Heart right ventricle (tissue), 16 donors: ENCODE data around the gene HCFC2. TPM values are rescaled to one million over a fixed set of nuclear protein-coding genes. Genes with fewer than 3 reads are reported as not detected.

Source experiments
- ATAC-seq, 8 donors: fragments of 200-7000 bp; cut with Tn5 transposase; one replicate each; pipeline ENCODE4 v1.9.1; 2020; ENCODE audit warnings: mild to moderate bottlenecking in 8 of 8, moderate library complexity in 8 of 8, moderate number of reproducible peaks in 1 of 8
- DNase-seq, 2 donors: peaks; one replicate each; pipeline ENCODE4 v3.0.0-alpha.2; 2020
- H3K27ac ChIP-seq, 10 donors: fragments of 200-600 bp; sonication (generic) in 2 of 10; one replicate each; pipeline versions ENCODE4 v1.5.0 to v1.8.0; 2020 to 2022; ENCODE audit warnings: mild to moderate bottlenecking in 3 of 10
- H3K27me3 ChIP-seq, 7 donors: fragments of 200-600 bp; one replicate each; pipeline ENCODE4 v1.8.0; 2021 to 2022; ENCODE audit warnings: mild to moderate bottlenecking in 2 of 7
- H3K36me3 ChIP-seq, 9 donors: fragments of 200-600 bp; sonication (generic) in 1 of 9; one replicate each; pipeline versions ENCODE4 v1.5.0 to v1.8.0; 2020 to 2022; ENCODE audit warnings: mild to moderate bottlenecking in 2 of 9
- H3K4me1 ChIP-seq, 9 donors: fragments of 200-600 bp; sonication (generic) in 1 of 9; one replicate each; pipeline versions ENCODE4 v1.5.0 to v1.8.0; 2020 to 2022; ENCODE audit warnings: mild to moderate bottlenecking in 4 of 9
- H3K4me3 ChIP-seq, 10 donors: fragments of 200-600 bp; sonication (generic) in 2 of 10; one replicate each; pipeline versions ENCODE4 v1.5.0 to v1.8.0; 2020 to 2022; ENCODE audit warnings: mild to moderate bottlenecking in 7 of 10, moderate library complexity in 2 of 10
- H3K9me3 ChIP-seq, 11 donors: fragments of 200-600 bp in 10 of 11; sonication (generic) in 2 of 11; one replicate each; pipeline versions ENCODE4 v1.5.0 to v1.8.0; 2013 to 2022; ENCODE audit warnings: mild to moderate bottlenecking in 2 of 11, control low read depth in 1 of 11, moderate library complexity in 1 of 11
- WGBS, 2 donors: extraction: QIAGEN DNeasy Blood & Tissue Kit; methylation state at CpG; one replicate each; pipeline ENCODE4 v1.1.7; 2013; ENCODE audit warnings: inconsistent platforms in 1 of 2; 5-methylcytosine and 5-hydroxymethylcytosine counted together
- intact Hi-C, 10 donors: fragments of 100-400 bp; cut with DNase I; formaldehyde crosslinking; loops; one replicate each; pipeline versions ENCODE4 v1.11.1 to v1.14.2; 2022
- polyA plus RNA-seq, 2 donors: library from polyadenylated mRNA; stranded (reverse); fragments of 200-250 nt; gene quantifications; one replicate each; pipeline ENCODE4 v1.2.3, GENCODE V29; 2013
- total RNA-seq, 10 donors: library from RNA; stranded (reverse); fragmentation: NEBNext Ultra II Directional in 3 of 10; extraction: Animal tissue kit (Norgen Biotek cat#: 25700) in 3 of 10; gene quantifications; one replicate each; pipeline versions ENCODE4 v1.2.1 to v1.2.4, GENCODE V29; 2021 to 2023
- TF ChIP-seq, protein P1 (sequence below), 9 donors: fragments of 200-600 bp; sonication (generic) in 2 of 9; IDR thresholded peaks; one replicate each; pipeline versions ENCODE4 v1.5.0 to v1.8.0; 2021 to 2022; ENCODE audit warnings: antibody characterized with exemption in 9 of 9, mild to moderate bottlenecking in 5 of 9, moderate library complexity in 1 of 9
- donor health status: Arrhythmogenic right ventricular cardiomyopathy.
- donor health status: ischemic (EF 13 %, LVEDD 7.1; RV severe dilation, severe dysfunction).
- donor health status: healthy with polysubstance abuse.
- donor health status: DM: no; HTN: yes; CAD: no.
- donor health status: DM: no; HTN: no; CAD: no.
- donor health status: ischemic (EF 25% LVEDD 6.9; RV normal size, moderate dysfunction).
- donor health status: ischemic (EF 25% LVEDD 5.7; RV mildly dilated, moderate dysfunction).
- donor health status: healthy.
- donor health status: DM: yes; HTN: yes; CAD: no.
- donor health status: Ischemic cardiomyopathy.
- donor health status: ischemic (EF 35%, LVEDD 5.7; RV mildly dilated, moderate dysfunction).
- donor health status: nonischemic (EF 11% LVEDD 7.7; RV severe dilation, severe dysfunction).
- donor health status: DM: yes; HTN: yes; CAD: no.
- donor health status: PGD.
- donor health status: ischemic (EF 29% LVEDD 5.4; RV normal size, mild dysfunction).
- donor health status: nonischemic (EF 23%, LVEDD 6.1; RV moderate dilation, normal function).

HCFC2 gene
- total and polyA plus RNA-seq, 12 donors = 5.1 to 13.6 (median 11.2) TPM

DNA sequence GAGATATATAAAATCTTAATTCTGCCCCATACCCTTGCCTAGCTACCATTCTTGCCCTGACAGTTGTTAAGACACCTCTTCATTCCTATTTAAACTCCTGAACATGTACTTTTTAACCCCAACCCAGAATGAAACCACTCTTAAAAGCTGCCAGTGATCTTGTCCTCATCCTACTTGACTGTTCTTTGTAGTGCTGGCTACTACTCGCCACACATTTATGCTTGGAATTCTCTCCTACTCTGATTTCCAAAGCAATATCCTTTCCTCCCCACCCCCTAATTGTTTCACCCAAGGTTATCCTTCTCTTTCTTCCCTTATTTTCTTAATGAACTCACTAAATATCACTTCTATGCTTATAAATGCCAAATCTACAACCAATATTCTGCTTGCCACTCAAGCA, 69.5 kb downstream of the HCFC2 start:
- no peak overlapping the region for H3K27ac ChIP-seq
- ATAC-seq = no peak
- H3K27me3 ChIP-seq = no peaks in the 10 kb centered on the region
- intact Hi-C loops = loop anchor here in 1 of 10 donors (10.0 kb wide), 1 partner anchor 171 kb away; the partner anchor contains the start of gene EID3
- H3K4me1 ChIP-seq = peaks cover 10 to 83% (median 59%) of the 10 kb centered on the region in 9 donors
- no peaks in the 10 kb centered on the region for H3K9me3 ChIP-seq
- TF ChIP-seq, protein P1, sequence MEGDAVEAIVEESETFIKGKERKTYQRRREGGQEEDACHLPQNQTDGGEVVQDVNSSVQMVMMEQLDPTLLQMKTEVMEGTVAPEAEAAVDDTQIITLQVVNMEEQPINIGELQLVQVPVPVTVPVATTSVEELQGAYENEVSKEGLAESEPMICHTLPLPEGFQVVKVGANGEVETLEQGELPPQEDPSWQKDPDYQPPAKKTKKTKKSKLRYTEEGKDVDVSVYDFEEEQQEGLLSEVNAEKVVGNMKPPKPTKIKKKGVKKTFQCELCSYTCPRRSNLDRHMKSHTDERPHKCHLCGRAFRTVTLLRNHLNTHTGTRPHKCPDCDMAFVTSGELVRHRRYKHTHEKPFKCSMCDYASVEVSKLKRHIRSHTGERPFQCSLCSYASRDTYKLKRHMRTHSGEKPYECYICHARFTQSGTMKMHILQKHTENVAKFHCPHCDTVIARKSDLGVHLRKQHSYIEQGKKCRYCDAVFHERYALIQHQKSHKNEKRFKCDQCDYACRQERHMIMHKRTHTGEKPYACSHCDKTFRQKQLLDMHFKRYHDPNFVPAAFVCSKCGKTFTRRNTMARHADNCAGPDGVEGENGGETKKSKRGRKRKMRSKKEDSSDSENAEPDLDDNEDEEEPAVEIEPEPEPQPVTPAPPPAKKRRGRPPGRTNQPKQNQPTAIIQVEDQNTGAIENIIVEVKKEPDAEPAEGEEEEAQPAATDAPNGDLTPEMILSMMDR (IDR thresholded peaks at IDR 0.05) = no peak
- WGBS, 2 donors = 65 to 77% methylated on average over 1 of the region's 1 CpG
- no peak overlapping the region for H3K4me3 ChIP-seq
- H3K36me3 ChIP-seq = peaks cover 0 to 59% (median 13%) of the 10 kb centered on the region in 9 donors
- DNase-seq = no peak

DNA sequence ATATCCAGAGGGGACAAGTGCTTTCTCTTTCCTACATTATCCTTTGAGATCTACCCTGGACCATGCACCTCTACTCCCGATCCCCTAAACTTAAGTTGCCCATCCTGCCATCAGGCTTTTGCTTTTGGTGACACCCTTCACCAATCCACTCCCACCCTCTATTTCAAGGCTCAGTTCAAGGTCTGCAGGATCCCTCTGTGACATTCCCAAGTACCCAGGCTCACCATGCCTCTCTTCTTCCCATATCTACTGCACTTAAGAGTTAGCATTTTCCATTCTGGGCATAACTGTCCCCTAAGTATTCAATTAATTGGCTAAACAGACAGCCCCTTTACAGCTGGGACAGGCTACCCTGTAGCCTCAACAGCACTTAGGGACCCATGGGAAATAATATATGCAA, 70.6 kb downstream of the HCFC2 start:
- ATAC-seq (no peak), DNase-seq (no peak)
- Histone ChIP-seq H3K4me3 (no peak overlapping the region), H3K9me3 (no peaks in the 10 kb centered on the region), H3K36me3 (peaks cover 0 to 49% (median 13%) of the 10 kb centered on the region in 9 donors), H3K4me1 (peaks cover 12 to 82% (median 61%) of the 10 kb centered on the region in 9 donors), H3K27ac (no peak overlapping the region), H3K27me3 (no peaks in the 10 kb centered on the region)
- intact Hi-C loops = loop anchor here in 2 of 10 donors (5.0 to 10.0 kb wide), 2 partner anchors 152 to 170 kb away; partner anchors contain the start of gene EID3 (in 1 of the 2)
- TF ChIP-seq, protein P1 (IDR thresholded peaks at IDR 0.05) = no peak
- WGBS, 2 donors = 95 to 100% methylated on average over 1 of the region's 1 CpG

DNA sequence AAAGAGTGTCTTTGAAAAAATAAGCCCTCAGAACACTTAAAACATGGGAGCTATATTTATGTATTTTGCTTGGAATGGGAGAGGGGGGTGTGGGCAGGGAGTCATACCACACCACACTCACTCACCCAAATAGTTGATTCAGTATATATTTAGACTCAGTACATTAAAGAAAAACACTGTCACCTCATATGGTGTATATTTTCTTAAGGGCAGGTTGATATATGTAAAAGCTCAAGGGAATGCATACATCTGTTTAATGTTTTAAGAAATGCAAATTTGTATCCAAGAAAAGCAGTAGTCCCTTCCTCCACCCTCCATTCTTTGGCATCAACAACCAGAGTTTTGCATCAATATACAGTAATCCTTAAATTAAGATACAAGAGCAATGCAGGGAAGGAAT, 72.2 kb downstream of the HCFC2 start:
- Histone ChIP-seq H3K27me3 (no peaks in the 10 kb centered on the region), H3K4me3 (peak overlapping the region; percentile 53 to 96 (median 78)), H3K9me3 (no peaks in the 10 kb centered on the region), H3K4me1 (peaks cover 9 to 65% (median 55%) of the 10 kb centered on the region in 9 donors), H3K36me3 (peaks cover 0 to 32% (median 8%) of the 10 kb centered on the region in 9 donors), H3K27ac (peak overlapping the region in 4 of 10 donors; percentile 88 to 91 (median 89))
- TF ChIP-seq, protein P1 (IDR thresholded peaks at IDR 0.05) = no peak
- DNase-seq = no peak
- intact Hi-C loops = loop anchor here in 2 of 10 donors (5.0 to 10.0 kb wide), 2 partner anchors 151 to 168 kb away; partner anchors contain the start of gene EID3 (in 1 of the 2)
- no peak for ATAC-seq

DNA sequence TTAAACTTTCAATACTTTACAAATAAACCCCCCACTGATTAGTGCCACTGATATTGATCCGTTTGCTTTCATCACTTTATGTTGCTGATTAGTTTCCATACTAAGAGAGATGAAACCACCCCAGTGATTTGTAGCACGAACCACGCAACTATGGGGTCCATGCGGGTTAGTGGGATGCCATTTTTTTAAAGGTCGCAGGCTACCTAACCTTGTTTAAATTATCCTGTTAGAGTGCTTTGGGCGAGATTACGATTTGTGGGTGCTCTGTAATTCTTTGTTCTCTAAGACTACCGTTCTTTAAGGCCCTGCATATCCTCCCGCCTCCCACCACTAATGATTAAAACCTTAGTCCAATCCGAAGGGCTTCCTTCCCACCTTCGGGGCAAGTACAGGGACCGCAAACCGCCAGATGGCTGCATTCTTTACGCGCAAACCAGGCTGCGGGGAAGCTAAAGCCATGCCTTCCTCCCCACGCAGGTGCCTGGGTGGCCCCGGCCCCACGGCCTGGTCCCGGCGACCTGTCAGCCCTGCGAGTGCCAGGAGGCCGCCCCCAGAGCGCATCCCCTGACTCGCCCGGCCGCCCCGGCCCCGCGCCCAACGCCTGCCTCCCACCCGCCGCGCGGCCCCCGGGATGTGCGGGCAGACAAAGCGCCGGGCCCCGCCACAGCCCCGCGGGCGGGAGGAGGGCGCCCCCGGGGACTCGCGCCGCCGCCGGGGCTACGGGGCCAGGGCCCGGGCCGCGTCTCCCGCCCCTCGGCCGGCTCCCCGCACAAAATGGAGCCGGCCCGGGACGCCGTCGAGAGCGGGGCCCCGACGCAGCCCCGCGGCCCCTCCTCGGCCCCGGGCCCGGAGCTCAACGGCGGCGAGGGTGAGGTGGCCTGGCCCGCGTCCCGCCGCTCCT, 72.9 kb downstream of the HCFC2 start:
- TF ChIP-seq, protein P1 (IDR thresholded peaks at IDR 0.05) = peak in 1 of 9 donors; percentile 3
- Histone ChIP-seq H3K9me3 (no peaks in the 10 kb centered on the region), H3K4me1 (peaks cover 9 to 58% (median 49%) of the 10 kb centered on the region in 9 donors), H3K27me3 (no peaks in the 10 kb centered on the region), H3K4me3 (peak overlapping the region; percentile 53 to 96 (median 78)), H3K27ac (peak overlapping the region; percentile 84 to 94 (median 89)), H3K36me3 (peaks cover 0 to 27% (median 7%) of the 10 kb centered on the region in 9 donors)
- ATAC-seq = peak in 3 of 8 donors; percentile 0 to 21 (median 10)
- WGBS, 2 donors = 1% methylated on average over 55 to 78 of the region's 78 CpGs
- peak; percentile 26 to 44 for DNase-seq
- intact Hi-C loops = loop anchor here in 2 of 10 donors (5.0 to 10.0 kb wide), 2 partner anchors 150 to 168 kb away; partner anchors contain the start of gene EID3 (in 1 of the 2)
